H1 (cell line): ENCODE measurements around the gene GSG1L. TPM values are rescaled to one million over a fixed set of nuclear protein-coding genes. Genes with fewer than 3 reads are reported as not detected.

Source experiments
- CTCF ChIA-PET: fragments of 300-600 bp; sonication (Branson Sonifier 250); formaldehyde crosslinking; loops from one replicate; lab custom pipeline; 2021; ENCODE audit not compliant: partially characterized antibody; lab: Charles Lee
- POLR2A ChIA-PET: fragments of 300-600 bp; sonication (Branson Sonifier 250); formaldehyde crosslinking; loops from one replicate; lab custom pipeline; 2021; ENCODE audit warnings: inconsistent platforms; ENCODE audit not compliant: partially characterized antibody; lab: Charles Lee
- DNase-seq, 2 experiments: peaks; one replicate each; pipeline versions ENCODE4 v3.0.0 to v3.0.0-alpha.2; 2010 to 2022; ENCODE audit warnings: low spot score in 2 of 2, low read depth in 1 of 2, mixed read lengths in 1 of 2
- FAIRE-seq: peaks from 2 replicates; lab custom pipeline; 2011; peaks lifted over from hg19 to GRCh38; lab: Jason Lieb, UNC
- H2AFZ ChIP-seq: 2 replicates; pipeline ENCODE4 v1.8.1; 2012; ENCODE audit warnings: low read length, inconsistent platforms
- H2AK5ac ChIP-seq: 2 replicates; pipeline ENCODE4 v1.6.1; 2013; ENCODE audit warnings: low read depth, low read length
- H2BK120ac ChIP-seq: replicated peaks from 2 replicates; pipeline ENCODE3; 2013; ENCODE audit warnings: low read depth, low read length, inconsistent platforms
- H2BK12ac ChIP-seq: 2 replicates; pipeline ENCODE4 v1.6.1; 2013; ENCODE audit warnings: low read depth, low read length
- H2BK15ac ChIP-seq: 2 replicates; pipeline ENCODE4 v1.6.1; 2013; ENCODE audit warnings: low read length
- H2BK20ac ChIP-seq: 2 replicates; pipeline ENCODE4 v1.6.1; 2013; ENCODE audit warnings: low read length
- H2BK5ac ChIP-seq: 2 replicates; pipeline ENCODE4 v1.6.1; 2013; ENCODE audit warnings: low read depth, low read length
- H3K14ac ChIP-seq: 2 replicates; pipeline ENCODE4 v1.6.1; 2013; ENCODE audit warnings: inconsistent platforms; ENCODE audit not compliant: insufficient read length
- H3K18ac ChIP-seq: 2 replicates; pipeline ENCODE4 v1.6.1; 2013; ENCODE audit warnings: low read length; ENCODE audit errors: extremely low read depth
- H3K23ac ChIP-seq: 2 replicates; pipeline ENCODE4 v1.6.1; 2013; ENCODE audit warnings: inconsistent platforms; ENCODE audit not compliant: insufficient read length
- H3K23me2 ChIP-seq: 2 replicates; pipeline ENCODE4 v1.6.1; 2013; ENCODE audit warnings: low read depth, low read length
- H3K27ac ChIP-seq: 2 replicates; pipeline ENCODE4 v1.6.1; 2011; ENCODE audit warnings: low read depth, low read length, inconsistent platforms
- H3K27me3 ChIP-seq, 4 experiments: replicated peaks in 1 of 4; 1 replicate in 1 of 4; 2 replicates in 3 of 4; pipeline versions ENCODE4 v1.6.1 to v1.8.1; 2011 to 2013; ENCODE audit warnings: low read length in 3 of 4, mild to moderate bottlenecking in 3 of 4, inconsistent platforms in 2 of 4, mixed read lengths in 2 of 4, moderate library complexity in 1 of 4; ENCODE audit not compliant: control insufficient read depth in 3 of 4, insufficient read depth in 3 of 4; ENCODE audit errors: extremely low read depth in 1 of 4
- H3K36me3 ChIP-seq, 4 experiments: 2 replicates each; pipeline versions ENCODE4 v1.6.1 to v1.8.1; 2011 to 2013; ENCODE audit warnings: mild to moderate bottlenecking in 4 of 4, low read length in 3 of 4, moderate library complexity in 2 of 4, control low read depth in 1 of 4, inconsistent platforms in 1 of 4; ENCODE audit not compliant: insufficient read depth in 4 of 4, control insufficient read depth in 2 of 4
- H3K4ac ChIP-seq: replicated peaks from 2 replicates; pipeline ENCODE3; 2013; ENCODE audit warnings: low read length, low read depth, mixed read lengths, inconsistent platforms; ENCODE audit not compliant: insufficient read length
- H3K4me1 ChIP-seq, 4 experiments: replicated peaks in 1 of 4; 1 replicate in 1 of 4; 2 replicates in 3 of 4; pipeline versions ENCODE4 v1.6.1 to v1.8.1; 2011 to 2013; ENCODE audit warnings: low read length in 3 of 4, inconsistent platforms in 2 of 4, mixed read lengths in 1 of 4; ENCODE audit not compliant: insufficient read depth in 4 of 4, control insufficient read depth in 3 of 4
- H3K4me2 ChIP-seq, 2 experiments: 2 replicates each; pipeline versions ENCODE4 v1.6.1 to v1.8.1; 2011 to 2013; ENCODE audit warnings: low read depth in 2 of 2, low read length in 2 of 2, control low read depth in 1 of 2, inconsistent platforms in 1 of 2, mild to moderate bottlenecking in 1 of 2; ENCODE audit not compliant: insufficient read depth in 1 of 2
- H3K4me3 ChIP-seq, 4 experiments: fragments of 200-600, 300-600 bp in 1 of 4; sonication (generic), shearing (Covaris generic), sonication (Bioruptor Twin) in 1 of 4; 2 replicates each; pipeline versions ENCODE4 v1.5.1 to v1.8.1; 2011 to 2016; ENCODE audit warnings: low read length in 4 of 4, low read depth in 3 of 4, control low read depth in 2 of 4, inconsistent platforms in 2 of 4, mild to moderate bottlenecking in 2 of 4, mixed read lengths in 1 of 4, moderate library complexity in 1 of 4; ENCODE audit not compliant: insufficient read depth in 2 of 4; ENCODE audit errors: extremely low read depth in 1 of 4
- H3K56ac ChIP-seq: replicated peaks from 2 replicates; pipeline ENCODE3; 2013; ENCODE audit warnings: low read depth, mild to moderate bottlenecking, mixed read lengths, low read length, inconsistent platforms; ENCODE audit not compliant: insufficient read length
- H3K79me1 ChIP-seq: 2 replicates; pipeline ENCODE4 v1.6.1; 2013; ENCODE audit warnings: low read depth, low read length, control low read depth
- H3K79me2 ChIP-seq, 2 experiments: 2 replicates each; pipeline versions ENCODE4 v1.6.1 to v1.8.1; 2012 to 2013; ENCODE audit warnings: low read length in 2 of 2, mild to moderate bottlenecking in 2 of 2, inconsistent platforms in 1 of 2; ENCODE audit not compliant: insufficient read depth in 2 of 2, control insufficient read depth in 1 of 2
- H3K9ac ChIP-seq, 4 experiments: replicated peaks in 1 of 4; 1 replicate in 1 of 4; 2 replicates in 3 of 4; pipeline versions ENCODE4 v1.6.1 to v1.8.1; 2011 to 2013; ENCODE audit warnings: low read depth in 3 of 4, low read length in 3 of 4, control low read depth in 2 of 4, mild to moderate bottlenecking in 2 of 4, moderate library complexity in 2 of 4, inconsistent platforms in 1 of 4; ENCODE audit errors: extremely low read depth in 1 of 4
- H3K9me3 ChIP-seq, 2 experiments: 2 replicates each; pipeline versions ENCODE4 v1.6.1 to v1.8.1; 2012 to 2013; ENCODE audit warnings: mild to moderate bottlenecking in 2 of 2, moderate library complexity in 2 of 2, control low read depth in 1 of 2, inconsistent platforms in 1 of 2, low read depth in 1 of 2, low read length in 1 of 2, mixed read lengths in 1 of 2; ENCODE audit not compliant: insufficient read depth in 2 of 2
- H4K20me1 ChIP-seq, 2 experiments: replicated peaks in 1 of 2; 2 replicates each; pipeline versions ENCODE3 to v1.8.1; 2011 to 2013; ENCODE audit warnings: inconsistent platforms in 2 of 2, low read length in 2 of 2, mild to moderate bottlenecking in 1 of 2; ENCODE audit not compliant: insufficient read depth in 2 of 2, control insufficient read depth in 1 of 2
- H4K5ac ChIP-seq: 2 replicates; pipeline ENCODE4 v1.6.1; 2013; ENCODE audit warnings: low read length, low read depth, mixed read lengths, inconsistent platforms; ENCODE audit not compliant: insufficient read length
- H4K8ac ChIP-seq: 2 replicates; pipeline ENCODE4 v1.8.0; 2013; ENCODE audit warnings: mild to moderate bottlenecking, moderate library complexity, low read length, inconsistent platforms; ENCODE audit not compliant: insufficient read depth; ENCODE audit errors: extremely low read depth
- H4K91ac ChIP-seq: replicated peaks from 2 replicates; pipeline ENCODE3; 2013; ENCODE audit warnings: low read length, mixed read lengths, inconsistent platforms; ENCODE audit not compliant: insufficient read length
- BRCA1 ChIP-seq: IDR thresholded peaks from 2 replicates; pipeline ENCODE4 v1.6.1; 2012; ENCODE audit warnings: low read depth, low read length, improper control_type of control experiment
- CBX8 ChIP-seq: fragments of 300-800, 300-1000 bp; sonication (generic); IDR thresholded peaks from 2 replicates; pipeline ENCODE4 v1.7.1; 2016; ENCODE audit warnings: low read depth, low read length, borderline replicate concordance
- HDAC6 ChIP-seq: IDR thresholded peaks from one replicate; pipeline ENCODE4 v1.7.1; 2012; ENCODE audit warnings: low read depth, mild to moderate bottlenecking, inconsistent platforms, low read length, moderate library complexity
- NANOG ChIP-seq: IDR thresholded peaks from 2 replicates; pipeline ENCODE4 v1.6.1; 2011; ENCODE audit warnings: low read length, low read depth, mild to moderate bottlenecking, inconsistent platforms; ENCODE audit not compliant: insufficient read depth, poor library complexity, severe bottlenecking
- POLR2A ChIP-seq, 2 experiments: IDR thresholded peaks; 1 replicate in 1 of 2; 2 replicates in 1 of 2; pipeline ENCODE4 v1.6.1; 2011; ENCODE audit warnings: low read depth in 2 of 2, low read length in 2 of 2, mild to moderate bottlenecking in 2 of 2; ENCODE audit errors: control extremely low read depth in 1 of 2
- RAD21 ChIP-seq, 2 experiments: IDR thresholded peaks in 1 of 2; conservative IDR thresholded peaks in 1 of 2; 2 replicates each; pipeline ENCODE4 v1.6.1; 2011; ENCODE audit warnings: low read depth in 2 of 2, low read length in 2 of 2, improper control_type of control experiment in 1 of 2, inconsistent platforms in 1 of 2, mild to moderate bottlenecking in 1 of 2, moderate library complexity in 1 of 2
- RBBP5 ChIP-seq: IDR thresholded peaks from 2 replicates; pipeline ENCODE4 v1.7.1; 2012; ENCODE audit warnings: low read depth, mild to moderate bottlenecking, inconsistent platforms, low read length, moderate library complexity, borderline replicate concordance
- SP2 ChIP-seq: IDR thresholded peaks from 2 replicates; pipeline ENCODE4 v1.6.1; 2012; ENCODE audit warnings: mild to moderate bottlenecking, low read length, inconsistent platforms
- WGBS, 2 experiments: shearing (Covaris generic) in 1 of 2; methylation state at CpG; one replicate each; pipeline versions ENCODE4 v1.1.6 to v1.1.7; 2013 to 2015; ENCODE audit warnings: low lambda C conversion rate in 2 of 2, mixed read lengths in 2 of 2, inconsistent platforms in 1 of 2, low coverage in 1 of 2, missing lambda C conversion rate in 1 of 2; ENCODE audit not compliant: insufficient replicate concordance in 2 of 2, insufficient coverage in 1 of 2, insufficient read length in 1 of 2; ENCODE audit errors: extremely low coverage in 1 of 2, missing lambda C conversion rate in 1 of 2; 5-methylcytosine and 5-hydroxymethylcytosine counted together
- polyA plus RNA-seq, 7 experiments: library from polyadenylated mRNA; depleted of rRNA in 3 of 7; stranded (reverse) in 5 of 7; unstranded in 2 of 7; fragments of >200 nt in 5 of 7; fragments of 200-250 nt in 2 of 7; gene quantifications; 1 replicate in 5 of 7; 2 replicates in 1 of 7; 4 replicates in 1 of 7; pipeline versions ENCODE4 v1.2.1 to v1.2.3, GENCODE V29; 2011 to 2013; ENCODE audit warnings: missing spikeins in 2 of 7, mixed read lengths in 2 of 7
- total RNA-seq: library from RNA; stranded (reverse); fragmentation: NEBNext Ultra II Directional; extraction: Animal tissue kit (Norgen Biotek cat#: 25700); gene quantifications from 2 replicates; pipeline ENCODE4 v1.2.1, GENCODE V29; 2021
- TF ChIP-seq, protein P1 (sequence below), 3 experiments: IDR thresholded peaks; 1 replicate in 2 of 3; 2 replicates in 1 of 3; pipeline versions ENCODE4 v1.5.1 to v1.6.1; 2011; ENCODE audit warnings: low read length in 3 of 3, mild to moderate bottlenecking in 3 of 3, inconsistent platforms in 2 of 3, low read depth in 1 of 3, moderate library complexity in 1 of 3; ENCODE audit not compliant: insufficient read depth in 1 of 3; ENCODE audit errors: control extremely low read depth in 1 of 3
- TF ChIP-seq, protein P2 (sequence below): IDR thresholded peaks from 2 replicates; pipeline ENCODE4 v1.6.1; 2012; ENCODE audit warnings: inconsistent platforms

GSG1L gene
- total and polyA plus RNA-seq, 2 of the 8 experiments (the other 6 are each of a cell fraction or from before 2014, with no cell fraction given): 0.71 to 1.1 TPM

DNA sequence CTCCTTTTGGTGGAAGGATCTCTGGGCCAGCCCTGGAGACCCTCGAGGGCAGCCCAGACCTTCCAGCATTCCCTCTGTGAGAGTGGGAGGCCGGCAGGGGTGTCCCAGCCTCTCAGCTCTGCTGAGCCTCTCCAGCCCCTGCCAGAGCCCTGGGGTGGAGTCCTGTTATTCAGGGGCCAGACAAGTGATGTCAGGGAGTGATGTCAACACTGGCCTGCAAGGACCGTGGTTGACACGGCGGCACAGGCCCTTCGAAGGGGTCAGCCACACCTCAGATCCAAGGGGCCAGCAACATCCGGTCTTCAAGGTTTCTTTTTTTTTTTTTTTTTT lies 282.4 kb downstream of the GSG1L start:
- no peak overlapping the region for H3K4me2 ChIP-seq
- H3K79me1 ChIP-seq: no peaks in the 10 kb centered on the region
- no peak overlapping the region for H3K14ac ChIP-seq
- no peak overlapping the region for H4K91ac ChIP-seq
- H4K20me1 ChIP-seq: no peaks in the 10 kb centered on the region
- no peaks in the 10 kb centered on the region for H3K36me3 ChIP-seq
- no peak overlapping the region for H3K4ac ChIP-seq
- no peak overlapping the region for H2AK5ac ChIP-seq
- no peak overlapping the region for H3K4me3 ChIP-seq
- ChIA-PET CTCF (interaction anchor here (1.9 to 10.4 kb wide), 4 partner anchors 71 to 90 kb away, joined by 11 to 158 read pairs (median 20); no protein-coding TSS in a partner anchor), POLR2A (no interaction called here)
- 0 out of 7 replicates have a peak, but pooled peaks cover 0 to 5% (median under 1%) of the 10 kb centered on the region in 4 experiments for H3K4me1 ChIP-seq
- no peak overlapping the region for H3K18ac ChIP-seq
- no peak overlapping the region for H2AFZ ChIP-seq
- H3K9ac ChIP-seq: no peak overlapping the region
- H3K27ac ChIP-seq: no peak overlapping the region
- H3K9me3 ChIP-seq: no peaks in the 10 kb centered on the region
- no peak for TF ChIP-seq RAD21 (IDR thresholded peaks at IDR 0.05 in 1 of 2, conservative IDR thresholded peaks at IDR 0.05 in 1 of 2; ENCODE audit: low read depth in 2 of 2, low read length in 2 of 2)
- TF ChIP-seq, protein P1, sequence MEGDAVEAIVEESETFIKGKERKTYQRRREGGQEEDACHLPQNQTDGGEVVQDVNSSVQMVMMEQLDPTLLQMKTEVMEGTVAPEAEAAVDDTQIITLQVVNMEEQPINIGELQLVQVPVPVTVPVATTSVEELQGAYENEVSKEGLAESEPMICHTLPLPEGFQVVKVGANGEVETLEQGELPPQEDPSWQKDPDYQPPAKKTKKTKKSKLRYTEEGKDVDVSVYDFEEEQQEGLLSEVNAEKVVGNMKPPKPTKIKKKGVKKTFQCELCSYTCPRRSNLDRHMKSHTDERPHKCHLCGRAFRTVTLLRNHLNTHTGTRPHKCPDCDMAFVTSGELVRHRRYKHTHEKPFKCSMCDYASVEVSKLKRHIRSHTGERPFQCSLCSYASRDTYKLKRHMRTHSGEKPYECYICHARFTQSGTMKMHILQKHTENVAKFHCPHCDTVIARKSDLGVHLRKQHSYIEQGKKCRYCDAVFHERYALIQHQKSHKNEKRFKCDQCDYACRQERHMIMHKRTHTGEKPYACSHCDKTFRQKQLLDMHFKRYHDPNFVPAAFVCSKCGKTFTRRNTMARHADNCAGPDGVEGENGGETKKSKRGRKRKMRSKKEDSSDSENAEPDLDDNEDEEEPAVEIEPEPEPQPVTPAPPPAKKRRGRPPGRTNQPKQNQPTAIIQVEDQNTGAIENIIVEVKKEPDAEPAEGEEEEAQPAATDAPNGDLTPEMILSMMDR (IDR thresholded peaks at IDR 0.05; ENCODE audit: control extremely low read depth in 1 of 3, insufficient read depth in 1 of 3, low read depth in 1 of 3, low read length in 3 of 3): no peak
- TF ChIP-seq RBBP5: no peak
- no peak for TF ChIP-seq SP2
- TF ChIP-seq BRCA1: no peak
- no peak for TF ChIP-seq HDAC6
- TF ChIP-seq, protein P2, sequence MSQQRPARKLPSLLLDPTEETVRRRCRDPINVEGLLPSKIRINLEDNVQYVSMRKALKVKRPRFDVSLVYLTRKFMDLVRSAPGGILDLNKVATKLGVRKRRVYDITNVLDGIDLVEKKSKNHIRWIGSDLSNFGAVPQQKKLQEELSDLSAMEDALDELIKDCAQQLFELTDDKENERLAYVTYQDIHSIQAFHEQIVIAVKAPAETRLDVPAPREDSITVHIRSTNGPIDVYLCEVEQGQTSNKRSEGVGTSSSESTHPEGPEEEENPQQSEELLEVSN: no peak
- no peak for TF ChIP-seq CBX8
- TF ChIP-seq NANOG: no peak
- TF ChIP-seq POLR2A (IDR thresholded peaks at IDR 0.05; ENCODE audit: control extremely low read depth in 1 of 2, low read depth in 2 of 2, low read length in 2 of 2): no peak
- no peak for FAIRE-seq
- H3K27me3 ChIP-seq: no peaks in the 10 kb centered on the region
- H2BK120ac ChIP-seq: no peak overlapping the region
- no peaks in the 10 kb centered on the region for H3K79me2 ChIP-seq
- no peak overlapping the region for H2BK15ac ChIP-seq
- WGBS, 2 experiments: 99% methylated on average over 5 of the region's 7 CpGs; no CpG with 5 or more reads in 1 of the 2 experiments
- no peak overlapping the region for H3K56ac ChIP-seq
- H4K8ac ChIP-seq: peak overlapping the region; percentile 58
- no peak overlapping the region for H2BK5ac ChIP-seq
- H3K23ac ChIP-seq: no peak overlapping the region
- H4K5ac ChIP-seq: no peak overlapping the region
- no peaks in the 10 kb centered on the region for H3K23me2 ChIP-seq
- no peak overlapping the region for H2BK12ac ChIP-seq
- H2BK20ac ChIP-seq: no peak overlapping the region
- no peak for DNase-seq
